NCI-H226 (cell line): ENCODE data around the gene VCL.

Source experiments
- DNase-seq: peaks from one replicate; pipeline ENCODE4 v3.0.0-alpha.2; 2015

Gene VCL

GRCh38 chr10:74160013-74160412 is 162.1 kb downstream of the VCL start:
- no peak for DNase-seq

GRCh38 chr10:74163319-74164068 is 165.6 kb downstream of the VCL start:
- DNase-seq, result no peak

- no peak for DNase-seq
Observed at GRCh38 chr10:74164716-74165529, 167.0 kb downstream of the VCL start.

GRCh38 chr10:74165530-74165901 is 167.6 kb downstream of the VCL start:
- no peak for DNase-seq

- DNase-seq, result no peak
Observed at GRCh38 chr10:74167443-74167842, 169.5 kb downstream of the VCL start.
